Body of pancreas (tissue), 4 donors: Measurements from ENCODE around the gene MXRA7. TPM values are rescaled to one million over a fixed set of nuclear protein-coding genes. Genes with fewer than 3 reads are reported as not detected.
"Not testable (repeated sequence)": the region's sequence is repeated elsewhere in the genome, so short reads cannot be mapped to it uniquely, and the experiment has no call there.

ENCODE experiments used
- ATAC-seq: fragments of 150-250 bp; one replicate; pipeline ENCODE4 v1.9.1; 2016
- DNase-seq, 4 donors: peaks; one replicate each; pipeline ENCODE4 v3.0.0-alpha.2; 2019
- H3K27ac ChIP-seq, 4 donors: fragments of 200-600 bp; sonication (generic); 1 replicate in 3 of 4; 2 replicates in 1 of 4; pipeline versions ENCODE4 v1.5.1 to v1.6.1; 2016 to 2019; ENCODE audit warnings: mild to moderate bottlenecking in 1 of 4, mixed read lengths in 1 of 4, moderate library complexity in 1 of 4
- H3K27me3 ChIP-seq, 2 donors: fragments of 200-600 bp; sonication (generic); one replicate each; pipeline ENCODE4 v1.6.0; 2016; ENCODE audit warnings: mild to moderate bottlenecking in 1 of 2
- H3K36me3 ChIP-seq, 2 donors: fragments of 200-600 bp; sonication (generic); replicated peaks in 1 of 2; 2 replicates each; pipeline ENCODE4 v1.5.1; 2016; ENCODE audit warnings: low read depth in 2 of 2; ENCODE audit not compliant: insufficient read depth in 1 of 2
- H3K4me1 ChIP-seq: fragments of 200-600 bp; sonication (generic); one replicate; pipeline ENCODE4 v1.6.0; 2016
- H3K4me3 ChIP-seq, 2 donors: fragments of 200-600 bp; sonication (generic); 1 replicate in 1 of 2; 2 replicates in 1 of 2; pipeline ENCODE4 v1.5.1; 2016 to 2019
- H3K9me3 ChIP-seq, 3 donors: fragments of 200-600 bp; sonication (generic); 1 replicate in 2 of 3; 2 replicates in 1 of 3; pipeline ENCODE4 v1.5.1; 2016
- CTCF ChIP-seq, 7 experiments: fragments of 450-650 bp in 4 of 7; fragments of 200-600 bp in 3 of 7; sonication (generic) in 3 of 7; IDR thresholded peaks; one replicate each; pipeline ENCODE4 v1.5.1; 2016 to 2019; ENCODE audit warnings: antibody characterized with exemption in 7 of 7
- POLR2A ChIP-seq, 3 donors: fragments of 450-650 bp; IDR thresholded peaks; one replicate each; pipeline ENCODE4 v1.6.1; 2016; ENCODE audit warnings: antibody characterized with exemption in 3 of 3, mild to moderate bottlenecking in 2 of 3
- WGBS, 2 donors: methylation state at CpG; one replicate each; pipeline ENCODE4 v1.1.5; 2017; 5-methylcytosine and 5-hydroxymethylcytosine counted together
- intact Hi-C: fragments of 100-400 bp; cut with DNase I; formaldehyde crosslinking; loops from one replicate; pipeline ENCODE4 v1.15.1; 2023
- total RNA-seq, 2 donors: library from RNA; depleted of rRNA; stranded (reverse); fragments of >200 nt; gene quantifications; one replicate each; pipeline ENCODE4 v1.1.0, GENCODE V29; 2016

The MXRA7 gene
- total RNA-seq, 2 donors from 2014 or later: 71.9 to 87.4 TPM

- TF ChIP-seq CTCF (IDR thresholded peaks at IDR 0.05): no peak
- peak in 1 of 3 donors; percentile 13 for TF ChIP-seq POLR2A (IDR thresholded peaks at IDR 0.05)
- H3K36me3 ChIP-seq: peaks cover 0 to 22% of the 10 kb centered on the region in 2 donors
- peaks cover 62% of the 10 kb centered on the region for H3K4me1 ChIP-seq
These were observed 22.2 kb upstream of the MXRA7 start for GRCh38 chr17:76732734-76733617.

GRCh38 chr17:76731800-76732733 lies 21.3 kb upstream of the MXRA7 start:
- DNase-seq, ATAC-seq, H3K4me3 ChIP-seq, H3K27me3 ChIP-seq, intact Hi-C loops, H3K27ac ChIP-seq, H3K9me3 ChIP-seq: not testable (repeated sequence)
- peaks cover 0 to 22% of the 10 kb centered on the region in 2 donors for H3K36me3 ChIP-seq
- 88 to 90% methylated on average over 13 of the region's 13 CpGs for WGBS, 2 donors
- peaks cover 70% of the 10 kb centered on the region for H3K4me1 ChIP-seq

More at GRCh38 chr17:76732734-76733617, 22.2 kb upstream of the MXRA7 start:
- ATAC-seq (no peak), DNase-seq (no peak)
- WGBS, 2 donors: 68 to 71% methylated on average over 3 of the region's 3 CpGs
- Histone ChIP-seq H3K4me3 (no peak overlapping the region), H3K27ac (peak overlapping the region in 1 of 4 donors; percentile 7), H3K9me3 (no peaks in the 10 kb centered on the region), H3K27me3 (no peaks in the 10 kb centered on the region)
- intact Hi-C loops: no loop called here

- peaks cover 0 to 14% of the 10 kb centered on the region in 2 donors for H3K36me3 ChIP-seq
- H3K4me3 ChIP-seq: peak overlapping the region; percentile 78 to 90
- ATAC-seq (no peak), DNase-seq (peak in 2 of 4 donors; percentile 17 to 21)
- H3K9me3 ChIP-seq: no peaks in the 10 kb centered on the region
- H3K4me1 ChIP-seq: peaks cover 69% of the 10 kb centered on the region
- 58 to 64% methylated on average over 18 of the region's 18 CpGs for WGBS, 2 donors
- no peaks in the 10 kb centered on the region for H3K27me3 ChIP-seq
- TF ChIP-seq CTCF (IDR thresholded peaks at IDR 0.05): no peak
- intact Hi-C loops: no loop called here
- H3K27ac ChIP-seq: peak overlapping the region; percentile 96 to 100 (median 100)
These were observed 17.1 kb upstream of the MXRA7 start for GRCh38 chr17:76727745-76728456.

- peak within 1 kb of the TSS; percentile 78 to 90 for H3K4me3 ChIP-seq
- H3K36me3 ChIP-seq: peaks cover 0 to 15% of the 10 kb centered on the region in 2 donors
- intact Hi-C loops: no loop called here
- 0 to 4% methylated on average over 12 to 65 of the region's 71 CpGs for WGBS, 2 donors
- H3K27ac ChIP-seq: peak within 1 kb of the TSS; percentile 96 to 100 (median 100)
- H3K9me3 ChIP-seq: no peaks in the 10 kb centered on the region
- no peak for TF ChIP-seq POLR2A (IDR thresholded peaks at IDR 0.05)
- TF ChIP-seq CTCF (IDR thresholded peaks at IDR 0.05): peak; percentile 46 to 76 (median 64)
- DNase-seq (peak; percentile 86 to 89 (median 88)), ATAC-seq (peak; percentile 59)
- no peaks in the 10 kb centered on the region for H3K27me3 ChIP-seq
- H3K4me1 ChIP-seq: peaks cover 66% of the 10 kb centered on the region
These were observed 16.3 kb upstream of the MXRA7 start, which contains the start of gene METTL23 for GRCh38 chr17:76726776-76727718. Gene METTL23, plus strand, starts transcription at chr17:76726839. Its CDS starts 2,872 bp downstream, at chr17:76729711.
